GM23248 (cell line): Measurements from ENCODE around the gene RNF213. TPM values are rescaled to one million over a fixed set of nuclear protein-coding genes. Genes with fewer than 3 reads are reported as not detected.
"Not testable (repeated sequence)": the region's sequence is repeated elsewhere in the genome, so short reads cannot be mapped to it uniquely, and the experiment has no call there.

Experiments used
- DNase-seq: peaks from one replicate; pipeline ENCODE4 v3.0.0-alpha.2; 2015
- H2AFZ ChIP-seq: fragments of 200-600 bp; sonication (generic); 2 replicates; pipeline ENCODE4 v1.6.1; 2016; ENCODE audit warnings: antibody characterized with exemption
- H3F3A ChIP-seq: fragments of 200-600 bp; sonication (generic); 2 replicates; pipeline ENCODE4 v1.6.1; 2016; ENCODE audit warnings: mild to moderate bottlenecking, antibody characterized with exemption, mixed run types; ENCODE audit not compliant: insufficient read depth
- H3K27ac ChIP-seq: fragments of 200-600 bp; sonication (generic); 2 replicates; pipeline ENCODE4 v1.5.1; 2016; ENCODE audit warnings: mild to moderate bottlenecking
- H3K27me3 ChIP-seq: fragments of 200-600 bp; sonication (generic); replicated peaks from 2 replicates; pipeline ENCODE4 v1.6.1; 2016; ENCODE audit warnings: mild to moderate bottlenecking; ENCODE audit not compliant: insufficient read depth
- H3K36me3 ChIP-seq: fragments of 200-600 bp; sonication (generic); 2 replicates; pipeline ENCODE4 v1.6.1; 2016; ENCODE audit warnings: low read depth, mild to moderate bottlenecking
- H3K4me1 ChIP-seq: fragments of 200-600 bp; sonication (generic); 2 replicates; pipeline ENCODE4 v1.6.1; 2016; ENCODE audit warnings: mild to moderate bottlenecking; ENCODE audit not compliant: insufficient read depth
- H3K4me2 ChIP-seq: fragments of 200-600 bp; sonication (generic); one replicate; pipeline ENCODE4 v1.6.1; 2016; ENCODE audit warnings: mild to moderate bottlenecking; ENCODE audit not compliant: unreplicated experiment
- H3K4me3 ChIP-seq: fragments of 200-600 bp; sonication (generic); 2 replicates; pipeline ENCODE4 v1.5.1; 2016; ENCODE audit warnings: mild to moderate bottlenecking
- H3K79me2 ChIP-seq: fragments of 200-600 bp; sonication (generic); 2 replicates; pipeline ENCODE4 v1.6.1; 2016; ENCODE audit warnings: mild to moderate bottlenecking; ENCODE audit not compliant: insufficient read depth
- H3K9ac ChIP-seq: fragments of 200-600 bp; sonication (generic); 2 replicates; pipeline ENCODE4 v1.6.1; 2016; ENCODE audit warnings: mild to moderate bottlenecking
- H3K9me2 ChIP-seq: fragments of 200-600 bp; sonication (generic); 2 replicates; pipeline ENCODE4 v1.6.1; 2016; ENCODE audit warnings: mixed run types, mild to moderate bottlenecking, moderate library complexity; ENCODE audit not compliant: insufficient read depth
- H3K9me3 ChIP-seq: fragments of 200-600 bp; sonication (generic); one replicate; pipeline ENCODE4 v1.6.1; 2017; ENCODE audit warnings: low read depth
- H4K20me1 ChIP-seq: fragments of 200-600 bp; sonication (generic); 2 replicates; pipeline ENCODE4 v1.6.0; 2016; ENCODE audit not compliant: insufficient read depth
- EZH2 ChIP-seq: fragments of 200-600 bp; sonication (generic); IDR thresholded peaks from 2 replicates; pipeline ENCODE4 v1.6.1; 2018; ENCODE audit warnings: antibody characterized with exemption, mild to moderate bottlenecking; ENCODE audit not compliant: insufficient read depth, poor library complexity, severe bottlenecking
- EZH2phosphoT487 ChIP-seq: fragments of 200-600 bp; sonication (generic); IDR thresholded peaks from 2 replicates; pipeline ENCODE4 v1.6.1; 2018; ENCODE audit warnings: antibody characterized with exemption, moderate library complexity, mild to moderate bottlenecking, low read depth; ENCODE audit not compliant: insufficient read depth
- WGBS, 2 experiments: methylation state at CpG; one replicate each; pipeline ENCODE4 v1.1.6; 2015 to 2017; ENCODE audit warnings: low lambda C conversion rate in 2 of 2, low coverage in 1 of 2; ENCODE audit errors: missing lambda C conversion rate in 2 of 2; 5-methylcytosine and 5-hydroxymethylcytosine counted together
- in situ Hi-C: fragments of 300-500 bp; cut with MboI; formaldehyde crosslinking; loops from 2 replicates; pipeline ENCODE4 v1.15.0; 2020
- polyA plus RNA-seq: library from polyadenylated mRNA; unstranded; fragments of >200 nt; fragmentation: Nextera tagmentation; extraction: Ambion mirVana; gene quantifications from 2 replicates; pipeline ENCODE4 v1.2.1, GENCODE V29; 2016
- total RNA-seq: library from RNA; depleted of rRNA; stranded (reverse); fragments of >200 nt; shearing (Covaris generic); gene quantifications from 2 replicates; pipeline ENCODE4 v1.2.3, GENCODE V29; 2014

Gene RNF213
- total and polyA plus RNA-seq, 2 experiments from 2014 or later = 18.8 to 45.0 TPM

DNA sequence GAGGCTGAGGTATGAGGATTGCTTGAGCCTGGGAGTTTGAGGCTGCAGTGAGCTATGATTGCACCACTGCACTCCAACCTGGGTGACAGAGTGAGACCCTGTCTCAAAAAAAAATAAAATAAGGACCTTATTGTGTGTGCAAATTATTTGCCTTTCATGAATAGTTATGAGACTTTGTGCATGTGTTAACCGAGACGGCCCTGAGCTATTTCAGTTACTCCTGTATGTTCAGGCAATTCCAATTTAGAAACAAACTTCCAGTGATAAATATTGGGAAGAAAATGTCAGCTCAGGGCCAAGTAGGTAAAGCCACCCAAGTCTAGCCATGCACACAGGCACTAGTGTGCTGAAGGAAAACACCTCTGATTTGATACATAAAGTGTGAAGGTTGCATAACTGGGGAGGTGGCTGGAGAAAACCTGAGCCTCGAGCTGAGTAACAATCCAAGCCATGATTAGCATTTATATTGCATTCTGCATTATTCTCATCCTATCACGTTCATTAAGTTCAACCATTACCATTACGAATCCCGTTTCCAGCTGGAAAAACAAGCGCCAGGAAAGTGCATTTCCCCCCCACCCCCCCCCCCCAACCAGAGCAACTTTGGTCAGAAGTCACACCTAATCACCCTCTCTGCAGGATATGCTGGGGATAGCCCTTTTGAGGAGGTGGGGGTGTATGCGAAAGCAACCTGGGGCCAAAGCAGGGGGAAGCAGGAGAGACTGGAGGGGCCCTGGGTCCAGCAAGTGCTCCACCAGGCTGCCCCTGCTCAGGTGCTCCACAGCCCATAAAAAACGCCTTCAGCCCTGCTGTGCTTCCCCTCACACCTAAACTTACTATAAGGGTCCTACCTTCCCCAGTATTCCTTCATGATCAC lies 135.7 kb downstream of the RNF213 start:
- Histone ChIP-seq H3K4me2 (no peak overlapping the region), H4K20me1 (no peaks in the 10 kb centered on the region), H3K9me3 (no peaks in the 10 kb centered on the region), H3K79me2 (no peaks in the 10 kb centered on the region), H3F3A (peaks cover 7% of the 10 kb centered on the region), H3K27me3 (no peaks in the 10 kb centered on the region), H3K27ac (no peak overlapping the region), H2AFZ (no peak overlapping the region), H3K4me3 (no peak overlapping the region), H3K9ac (no peak overlapping the region), H3K36me3 (peaks cover 16% of the 10 kb centered on the region; the same call in 1 of the 2 replicates), H3K9me2 (no peaks in the 10 kb centered on the region), H3K4me1 (no peaks in the 10 kb centered on the region)
- in situ Hi-C loops = no loop called here
- no peak for TF ChIP-seq EZH2
- TF ChIP-seq EZH2phosphoT487 = no peak
- WGBS, 2 experiments = 63 to 73% methylated on average over 9 of the region's 9 CpGs
- DNase-seq = no peak

GRCh38 chr17:80397034-80397387 lies 136.4 kb downstream of the RNF213 start:
- Histone ChIP-seq H4K20me1 (no peaks in the 10 kb centered on the region), H3K4me3 (no peak overlapping the region), H3F3A (peaks cover 7% of the 10 kb centered on the region), H2AFZ (no peak overlapping the region), H3K27me3 (no peaks in the 10 kb centered on the region), H3K27ac (no peak overlapping the region), H3K36me3 (peaks cover 12% of the 10 kb centered on the region; the same call in 1 of the 2 replicates), H3K9ac (no peak overlapping the region), H3K9me3 (no peaks in the 10 kb centered on the region), H3K9me2 (no peaks in the 10 kb centered on the region), H3K4me2 (no peak overlapping the region), H3K79me2 (no peaks in the 10 kb centered on the region), H3K4me1 (no peaks in the 10 kb centered on the region)
- no peak for DNase-seq
- in situ Hi-C loops = no loop called here
- 92 to 94% methylated on average over 6 of the region's 6 CpGs for WGBS, 2 experiments
- TF ChIP-seq EZH2phosphoT487 (no peak), EZH2 (no peak)

GRCh38 chr17:80397686-80398085 lies 137.0 kb downstream of the RNF213 start:
- Histone ChIP-seq H3K27ac (no peak overlapping the region), H3K9me2 (no peaks in the 10 kb centered on the region), H3K4me3 (no peak overlapping the region), H3K36me3 (peaks cover 9% of the 10 kb centered on the region; the same call in 1 of the 2 replicates), H2AFZ (no peak overlapping the region), H3K4me1 (no peaks in the 10 kb centered on the region), H3K9me3 (no peaks in the 10 kb centered on the region), H3F3A (peaks cover 7% of the 10 kb centered on the region), H3K4me2 (no peak overlapping the region), H3K79me2 (no peaks in the 10 kb centered on the region), H3K27me3 (no peaks in the 10 kb centered on the region), H3K9ac (no peak overlapping the region), H4K20me1 (no peaks in the 10 kb centered on the region)
- DNase-seq = no peak
- 72% methylated on average over 10 of the region's 10 CpGs for WGBS, 2 experiments
- in situ Hi-C loops = no loop called here
- no peak for TF ChIP-seq EZH2phosphoT487
- TF ChIP-seq EZH2 = no peak

- in situ Hi-C loops = not testable (repeated sequence)
These were observed 140.4 kb downstream of the RNF213 start for GRCh38 chr17:80401086-80401485.

DNA sequence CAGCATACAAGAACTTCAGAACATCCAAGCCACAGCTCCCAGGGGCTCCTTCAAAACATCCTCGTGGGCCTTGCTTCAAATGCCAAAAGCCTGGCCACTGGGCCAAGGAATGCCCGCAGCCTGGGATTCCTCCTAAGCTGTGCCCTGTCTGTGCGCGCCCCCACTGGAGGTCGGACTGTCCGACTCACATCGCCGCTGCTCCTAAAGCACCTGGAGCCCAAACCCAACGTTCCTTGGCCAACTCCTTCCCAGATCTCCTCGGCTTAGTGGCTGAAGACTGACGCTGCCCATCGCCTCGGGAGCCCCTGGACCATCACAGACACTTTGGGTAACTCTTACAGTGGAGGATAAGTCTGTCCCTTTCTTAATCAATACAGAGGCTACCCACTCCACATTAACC lies 141.4 kb downstream of the RNF213 start:
- H3K9me3 ChIP-seq, H3K27me3 ChIP-seq, H3K4me1 ChIP-seq, H4K20me1 ChIP-seq, in situ Hi-C loops, DNase-seq, H3K9ac ChIP-seq, H2AFZ ChIP-seq, H3K79me2 ChIP-seq, H3K4me3 ChIP-seq, H3K4me2 ChIP-seq, H3F3A ChIP-seq, H3K36me3 ChIP-seq, H3K9me2 ChIP-seq, H3K27ac ChIP-seq: not testable (repeated sequence)
- WGBS, 2 experiments = 86 to 89% methylated on average over 13 of the region's 13 CpGs

More at GRCh38 chr17:80401086-80401485, 140.4 kb downstream of the RNF213 start:
- not testable (repeated sequence) for H3K4me1 ChIP-seq, H2AFZ ChIP-seq, H3K9me3 ChIP-seq, H3F3A ChIP-seq, DNase-seq, H3K4me3 ChIP-seq, H3K9me2 ChIP-seq, H3K4me2 ChIP-seq, H3K27ac ChIP-seq, H3K79me2 ChIP-seq, H4K20me1 ChIP-seq, H3K27me3 ChIP-seq, H3K36me3 ChIP-seq, H3K9ac ChIP-seq
- 79 to 89% methylated on average over 7 to 9 of the region's 9 CpGs for WGBS, 2 experiments
